GM15510 (cell line): Measurements from ENCODE around the gene NCR1.

Experiments
- POLR2A ChIP-seq: IDR thresholded peaks from 3 replicates; pipeline ENCODE4 v1.6.1; 2011; ENCODE audit warnings: borderline replicate concordance; ENCODE audit not compliant: insufficient read length; ENCODE audit errors: extremely low read depth

NCR1 gene

GRCh38 chr19:54916822-54917221 lies 10.9 kb downstream of the NCR1 start:
- TF ChIP-seq POLR2A = no peak

DNA sequence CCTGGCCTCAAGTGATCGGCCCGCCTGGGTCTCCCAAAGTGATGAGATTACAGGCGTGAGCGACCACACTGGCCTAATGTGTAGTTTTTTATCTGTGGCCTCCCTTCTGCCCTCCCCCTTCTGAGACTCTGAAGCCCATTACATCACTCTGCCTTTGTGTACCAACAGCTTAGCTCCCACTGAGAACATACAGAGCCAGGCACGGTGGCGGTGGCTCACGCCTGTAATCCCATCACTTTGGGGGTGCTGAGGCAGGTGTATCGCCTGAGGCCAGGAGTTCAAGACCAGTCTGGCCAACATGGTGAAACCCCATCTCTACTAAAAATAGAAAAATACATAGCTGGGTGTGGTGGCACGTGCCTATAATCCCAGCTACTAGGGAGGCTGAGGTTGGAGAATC lies 12.6 kb downstream of the NCR1 start:
- TF ChIP-seq POLR2A = no peak

- no peak for TF ChIP-seq POLR2A
These were observed 15.1 kb downstream of the NCR1 start for GRCh38 chr19:54921082-54921481.

DNA sequence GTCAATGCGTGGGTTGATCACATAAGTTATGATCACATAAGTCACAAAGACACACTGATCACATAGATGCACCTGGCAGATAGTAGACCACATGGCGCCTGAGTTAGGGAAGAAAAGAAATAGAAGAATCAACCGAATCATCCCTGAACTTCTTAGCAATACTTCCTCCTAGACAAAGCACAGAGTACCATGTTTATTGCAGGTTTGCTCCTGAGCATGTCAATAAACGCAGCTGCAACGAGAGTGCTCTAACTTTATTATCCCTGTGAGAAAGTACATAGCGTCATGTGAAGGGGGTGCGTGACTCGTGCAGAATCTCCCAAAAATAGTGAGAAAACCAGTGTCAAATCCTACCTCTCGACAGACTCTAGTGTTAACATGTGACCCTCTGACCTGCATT lies 17.3 kb downstream of the NCR1 start:
- no peak for TF ChIP-seq POLR2A

DNA sequence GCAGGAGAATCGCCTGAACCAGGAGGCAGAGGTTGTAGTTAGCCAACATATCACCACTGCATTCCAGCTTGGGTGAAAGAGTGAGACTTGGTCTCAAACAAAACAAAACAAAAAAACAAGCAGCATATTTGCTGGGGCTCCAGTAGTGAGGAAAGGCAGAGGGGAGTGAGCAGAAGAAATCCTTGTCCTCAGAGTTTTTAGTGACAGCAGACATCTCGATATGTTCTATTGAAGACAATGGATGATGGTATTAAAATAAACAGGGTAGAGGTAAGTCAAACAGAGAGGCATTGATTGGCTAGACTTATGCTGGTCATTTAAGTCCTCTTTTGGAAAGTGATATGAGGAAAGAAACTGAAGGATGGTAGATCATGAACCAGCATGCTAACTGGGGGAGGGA lies 22.4 kb downstream of the NCR1 start:
- TF ChIP-seq POLR2A = no peak

DNA sequence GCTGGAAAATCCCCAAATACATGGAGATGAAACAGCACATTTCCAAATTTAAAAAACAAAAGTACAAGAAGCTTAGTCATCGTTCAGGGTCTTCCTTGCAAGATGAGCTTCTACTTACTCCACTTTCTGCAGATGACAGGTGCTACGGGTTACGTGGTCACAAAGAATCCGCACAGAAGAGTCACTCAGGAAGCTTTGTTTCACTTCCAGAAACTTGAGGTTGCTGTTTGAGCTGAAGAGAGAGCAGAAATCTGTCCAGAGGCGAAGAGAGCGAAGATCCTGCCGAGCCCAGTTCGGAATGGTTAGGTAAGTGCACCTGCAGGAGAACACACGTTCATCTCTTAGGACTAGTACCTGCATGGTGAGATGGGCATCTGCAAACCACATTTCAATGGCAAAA lies 32.0 kb downstream of the NCR1 start:
- TF ChIP-seq POLR2A = no peak

DNA sequence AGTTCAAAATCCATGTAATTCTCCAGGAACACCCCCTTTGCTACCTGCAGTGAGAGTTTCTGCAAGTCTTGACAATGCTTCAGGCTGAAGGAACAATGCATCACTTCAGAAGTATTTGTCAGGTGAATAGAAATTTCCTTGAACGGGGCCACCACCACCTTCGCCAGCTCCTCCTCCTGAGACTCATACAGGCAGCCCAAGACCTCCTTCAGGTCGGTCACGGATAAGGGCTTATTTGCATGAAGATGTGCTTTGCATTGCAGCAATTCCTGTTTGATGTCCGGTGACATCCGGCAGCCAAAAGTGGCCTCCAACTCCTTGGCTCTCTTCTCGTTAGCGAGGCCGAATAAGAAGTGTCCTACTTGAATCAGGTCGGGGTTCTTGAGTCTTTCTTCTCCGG lies 33.0 kb downstream of the NCR1 start:
- TF ChIP-seq POLR2A = no peak

DNA sequence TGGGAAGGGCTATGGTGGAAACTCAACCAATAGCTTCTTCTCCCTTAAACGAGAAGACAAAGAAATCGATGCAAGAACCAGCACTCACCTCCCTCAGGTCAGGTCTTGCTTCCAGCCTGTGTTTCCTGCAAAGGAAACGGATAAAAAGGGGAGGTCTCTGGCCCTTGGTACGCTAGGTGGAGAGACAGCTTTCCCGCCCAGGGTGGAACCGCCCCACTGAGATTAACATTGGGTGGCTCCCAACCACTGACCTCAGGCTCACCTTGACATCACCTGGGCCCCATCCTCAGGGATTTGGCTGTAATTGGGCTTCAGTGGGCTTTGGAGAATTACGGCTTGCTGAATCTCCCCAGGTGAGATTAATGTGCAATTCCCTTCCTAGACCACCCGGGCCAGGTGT lies 41.4 kb downstream of the NCR1 start, which contains the start of gene NLRP7:
NLRP7 (minus strand) TSS at position 150 of the 400 bp plus-strand sequence.
- no peak for TF ChIP-seq POLR2A

- TF ChIP-seq POLR2A = no peak
These were observed 43.5 kb downstream of the NCR1 start for GRCh38 chr19:54949412-54949811.

DNA sequence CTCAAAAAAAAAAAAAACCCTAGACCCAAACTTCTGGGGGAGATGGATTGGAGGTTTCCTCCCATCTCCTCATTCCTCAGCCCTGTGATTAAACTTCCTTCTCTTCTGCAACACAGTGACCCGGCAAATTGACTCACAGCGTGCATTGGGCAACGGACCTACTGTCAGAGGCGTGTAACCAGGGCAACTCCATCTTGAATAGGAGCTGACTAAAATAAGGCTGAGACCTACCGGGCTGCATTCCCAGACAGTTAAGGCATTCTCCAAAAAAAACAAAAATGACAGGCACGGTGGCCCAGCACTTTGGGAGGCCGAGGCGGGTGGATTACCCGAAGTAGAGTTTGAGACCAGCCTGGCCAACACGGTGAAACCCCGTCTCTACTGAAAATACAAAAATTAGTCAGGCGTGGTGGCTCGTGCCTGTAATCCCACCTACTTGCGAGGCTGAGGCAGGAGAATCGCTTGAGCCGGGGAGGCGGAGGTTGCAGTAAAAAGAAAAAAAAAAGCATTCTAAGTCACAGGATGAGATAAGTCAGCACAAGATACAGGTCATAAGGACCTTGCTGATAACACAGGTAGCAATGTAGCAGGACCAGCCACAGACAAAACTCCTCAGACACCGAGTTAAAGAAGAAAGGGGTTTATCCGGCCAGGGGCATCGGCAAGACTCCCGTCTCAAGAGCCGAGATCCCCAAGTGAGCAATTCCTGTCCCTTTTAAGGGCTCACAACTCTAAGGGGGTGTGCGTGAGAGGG lies 46.8 kb downstream of the NCR1 start:
- TF ChIP-seq POLR2A = no peak

DNA sequence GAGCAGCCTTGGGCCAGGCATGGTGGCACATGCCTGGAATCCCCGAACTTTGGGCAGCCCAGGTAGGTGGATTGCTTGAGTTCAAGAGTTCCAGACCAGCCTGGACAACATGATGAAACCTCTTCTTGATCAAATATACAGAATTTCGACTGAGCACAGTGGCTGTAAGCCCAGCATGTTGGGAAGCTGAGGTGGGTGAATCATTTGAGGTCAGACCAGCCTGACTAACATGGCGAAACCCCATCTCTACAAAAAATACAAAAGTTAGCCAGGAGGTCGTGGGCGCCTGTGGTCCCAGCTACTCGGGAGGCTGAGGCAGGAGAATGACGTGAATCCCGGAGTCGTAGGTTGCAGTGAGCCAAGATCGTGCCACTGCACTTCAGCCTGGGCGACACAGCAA lies 49.4 kb downstream of the NCR1 start:
- no peak for TF ChIP-seq POLR2A

- no peak for TF ChIP-seq POLR2A
These were observed 53.9 kb downstream of the NCR1 start for GRCh38 chr19:54959840-54960239.
